HG02981 (cell line): ENCODE data around the gene KISS1.

Experiments
- ATAC-seq: cut with Tn5 transposase; IDR thresholded peaks from one replicate; pipeline ENCODE4 v1.9.1; 2021; ENCODE audit warnings: mild to moderate bottlenecking, moderate library complexity; ENCODE audit not compliant: unreplicated experiment

Gene KISS1

GRCh38 chr1:204162494-204163074 lies 33.7 kb downstream of the KISS1 start:
- ATAC-seq, result peak; percentile 63

DNA sequence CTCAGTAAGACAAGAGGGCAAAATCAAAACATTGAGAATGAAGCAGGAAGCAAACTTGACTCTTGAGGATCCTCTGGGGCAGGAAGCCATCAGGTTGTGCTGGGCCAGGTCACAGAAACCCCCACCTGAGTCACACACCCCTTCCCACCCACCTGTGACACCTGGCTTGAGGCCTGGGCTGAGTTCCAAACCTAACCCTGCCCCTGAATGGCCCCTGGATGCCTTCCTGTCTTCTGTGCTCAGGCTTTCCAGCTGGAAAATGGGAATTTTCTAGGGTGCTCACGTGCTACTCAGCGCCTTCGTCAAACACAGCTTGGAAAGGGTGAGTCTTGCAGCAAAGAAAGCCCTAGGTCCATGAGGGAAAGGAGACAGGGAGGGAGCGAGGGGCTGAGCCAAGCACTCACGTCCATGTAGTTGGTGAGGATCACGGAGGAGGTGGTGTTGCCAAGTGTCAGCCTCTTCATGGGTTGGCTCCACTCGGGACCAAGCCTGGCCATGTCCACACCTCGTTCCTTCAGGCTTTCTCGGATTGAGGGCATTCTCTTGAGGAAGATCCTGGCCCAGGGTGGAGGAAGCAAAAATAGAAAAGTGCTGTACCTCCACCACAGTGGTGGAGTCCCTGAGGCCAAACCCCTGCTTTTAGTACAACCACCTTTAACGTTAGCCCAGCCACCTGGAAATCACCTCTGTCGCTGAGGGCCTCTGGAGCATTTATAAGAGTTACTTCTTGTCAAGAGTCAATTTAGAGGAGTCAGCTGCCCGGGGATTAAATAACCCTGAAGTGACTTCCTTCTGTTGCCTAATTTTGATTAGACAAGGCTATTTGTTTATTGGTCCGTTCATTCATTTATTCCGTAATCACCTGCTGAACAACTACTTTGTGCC lies 34.4 kb downstream of the KISS1 start:
- no peak for ATAC-seq

- ATAC-seq, result no peak
These were observed 38.3 kb downstream of the KISS1 start for GRCh38 chr1:204157962-204158361.

DNA sequence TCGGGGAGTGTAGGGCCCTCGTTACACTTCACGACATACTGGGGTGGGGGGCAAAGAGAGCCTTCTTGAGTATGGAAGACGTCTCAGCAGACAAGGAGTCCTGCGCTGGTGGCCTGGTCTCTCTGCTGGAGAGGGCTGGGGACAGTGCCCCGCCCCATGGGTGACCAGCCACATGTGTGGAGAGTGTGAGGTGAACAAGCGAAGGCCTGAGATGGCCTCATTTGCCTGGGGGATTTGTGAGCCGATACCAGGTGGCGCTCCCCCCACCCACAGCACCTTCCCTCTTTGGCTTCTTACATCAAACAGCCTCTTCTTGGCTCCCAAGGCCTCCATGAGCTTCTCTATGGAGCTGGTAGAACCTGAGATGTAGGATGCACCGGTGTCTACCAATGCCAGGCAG lies 40.4 kb downstream of the KISS1 start:
- no peak for ATAC-seq

- no peak for ATAC-seq
These were observed 41.6 kb downstream of the KISS1 start for GRCh38 chr1:204154568-204155255.

GRCh38 chr1:204153667-204154066 lies 42.6 kb downstream of the KISS1 start:
- ATAC-seq, result no peak

DNA sequence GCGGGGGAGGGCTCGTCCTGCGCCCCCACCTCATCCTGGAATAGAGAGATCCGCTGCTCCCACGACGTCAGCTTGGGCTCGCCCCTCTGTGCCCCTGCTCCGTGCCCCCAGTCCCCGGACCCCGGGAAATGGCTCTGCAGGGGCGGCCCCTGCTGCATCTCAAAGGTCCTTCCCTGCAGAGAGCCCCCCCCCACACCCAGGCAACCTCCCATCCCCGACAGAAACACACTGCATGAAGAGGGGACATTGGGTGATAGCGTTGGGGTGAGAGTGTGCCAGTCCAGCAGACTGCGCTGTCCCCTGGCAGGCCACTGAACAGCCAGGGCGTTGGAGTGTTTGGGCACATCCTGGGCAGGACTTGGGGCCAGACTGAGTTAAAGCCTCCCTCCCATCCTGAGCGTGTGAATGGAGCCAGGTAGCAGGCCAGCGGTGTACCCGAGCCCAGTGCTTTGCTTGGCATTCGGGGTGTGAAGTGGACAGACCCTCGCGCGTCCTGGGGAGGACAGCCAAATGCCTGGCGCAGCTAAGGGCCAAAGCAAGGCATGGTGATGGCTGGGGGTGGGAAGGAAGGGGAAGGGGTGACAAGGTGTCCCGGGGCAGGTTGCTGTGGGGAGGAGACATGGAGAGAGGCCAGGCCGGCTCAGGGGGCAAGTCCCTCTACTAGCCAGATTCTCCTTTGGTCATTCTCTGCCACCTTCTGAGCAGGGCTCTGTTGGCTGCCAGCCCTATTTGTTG lies 43.8 kb downstream of the KISS1 start:
- ATAC-seq, result no peak

DNA sequence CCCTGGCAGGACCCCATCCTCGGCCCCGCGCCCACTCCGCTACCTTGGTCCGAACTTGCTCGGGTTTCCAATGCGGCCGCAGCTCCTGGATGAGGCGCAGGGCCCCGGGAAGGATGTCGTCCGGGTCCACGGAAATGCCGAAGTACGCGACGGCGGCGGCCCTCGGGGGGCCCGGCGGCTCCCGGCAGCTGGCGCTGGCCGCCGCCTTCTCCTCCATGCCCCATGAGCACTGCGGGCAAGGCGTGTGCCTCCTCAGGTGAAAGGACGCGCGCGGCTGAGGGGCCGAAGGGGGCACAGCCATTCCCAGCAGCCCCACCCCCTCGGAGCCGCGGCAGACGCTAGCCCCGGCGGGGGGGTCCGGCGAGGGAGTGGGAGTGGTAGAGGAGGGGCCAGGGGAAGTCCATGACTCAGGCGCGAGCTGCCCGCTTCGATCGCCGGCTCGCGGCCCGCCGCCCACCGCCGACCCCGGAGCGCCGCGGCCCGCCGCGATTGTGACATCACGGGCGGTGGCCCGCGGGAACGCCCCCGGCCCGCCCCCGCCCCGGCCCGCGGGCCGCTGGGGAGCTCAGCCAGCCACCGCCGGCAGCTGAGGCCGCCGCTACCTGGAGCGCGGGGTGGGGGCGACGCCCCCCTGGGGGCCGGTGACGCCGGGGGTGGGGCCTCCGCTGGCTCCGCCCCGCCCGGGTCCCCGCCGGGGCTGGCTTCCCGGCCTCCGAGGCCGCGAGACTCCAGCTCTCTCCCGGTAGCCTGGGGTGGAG lies 44.6 kb downstream of the KISS1 start, which contains the start of gene ETNK2:
Gene ETNK2 (minus strand): TSS at position 493 of the 758 bp plus-strand sequence. CDS start 192 bp downstream, at position 301.
- no peak for ATAC-seq

GRCh38 chr1:204150702-204151551 lies 45.4 kb downstream of the KISS1 start:
- no peak for ATAC-seq

- no peak for ATAC-seq
These were observed 46.4 kb downstream of the KISS1 start for GRCh38 chr1:204149635-204150565.

- no peak for ATAC-seq
These were observed 47.2 kb downstream of the KISS1 start for GRCh38 chr1:204149107-204149506.

DNA sequence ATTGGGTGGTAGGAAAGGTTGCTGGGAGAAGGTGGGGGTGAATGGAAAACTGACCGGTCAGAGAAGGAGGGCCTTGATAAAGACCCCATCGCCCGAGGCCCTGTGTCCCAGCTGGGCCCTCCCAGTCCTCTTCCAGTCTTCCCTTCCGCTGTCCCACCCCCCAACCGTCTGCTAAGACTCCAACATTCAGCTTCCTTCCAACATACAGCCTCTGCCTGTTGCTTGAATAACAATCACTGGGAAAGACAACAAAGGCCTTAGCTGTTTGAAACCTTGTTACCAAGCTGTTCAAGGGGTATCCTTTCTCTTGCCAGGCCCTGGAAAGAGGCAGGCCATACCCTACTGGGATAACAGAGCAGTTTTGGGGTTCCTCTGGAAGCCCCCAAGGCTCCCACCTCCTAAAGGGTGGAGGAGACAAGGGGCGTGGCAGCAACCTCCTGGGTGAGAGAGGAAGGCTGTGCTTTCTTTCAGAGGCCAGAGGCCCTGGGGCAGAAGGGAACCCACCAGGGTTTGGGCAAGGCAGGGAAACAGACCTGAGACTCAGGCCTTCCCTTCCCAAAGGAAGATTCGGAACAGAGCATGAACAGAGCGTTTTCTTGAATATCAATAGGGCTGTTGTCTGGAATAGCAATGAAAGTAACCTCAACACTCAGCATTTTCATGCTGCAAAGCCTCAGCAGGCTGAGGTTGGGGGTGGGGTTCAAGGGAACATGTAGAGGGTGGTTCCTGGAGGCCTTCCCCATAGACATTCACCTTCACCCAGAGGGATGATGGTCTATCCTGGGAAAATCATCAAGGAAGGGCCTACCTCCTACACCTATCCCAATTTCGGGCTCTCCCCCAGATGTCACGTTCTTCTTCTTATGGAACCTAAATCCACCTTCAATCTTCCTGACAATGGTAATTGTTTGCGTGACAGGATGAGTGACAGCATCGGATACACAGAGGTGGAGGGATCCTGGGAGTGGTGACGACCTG lies 48.6 kb downstream of the KISS1 start:
- ATAC-seq, result no peak

GRCh38 chr1:204146965-204147364 lies 49.3 kb downstream of the KISS1 start:
- ATAC-seq, result no peak

- ATAC-seq, result no peak
These were observed 50.0 kb downstream of the KISS1 start for GRCh38 chr1:204146309-204146708.

DNA sequence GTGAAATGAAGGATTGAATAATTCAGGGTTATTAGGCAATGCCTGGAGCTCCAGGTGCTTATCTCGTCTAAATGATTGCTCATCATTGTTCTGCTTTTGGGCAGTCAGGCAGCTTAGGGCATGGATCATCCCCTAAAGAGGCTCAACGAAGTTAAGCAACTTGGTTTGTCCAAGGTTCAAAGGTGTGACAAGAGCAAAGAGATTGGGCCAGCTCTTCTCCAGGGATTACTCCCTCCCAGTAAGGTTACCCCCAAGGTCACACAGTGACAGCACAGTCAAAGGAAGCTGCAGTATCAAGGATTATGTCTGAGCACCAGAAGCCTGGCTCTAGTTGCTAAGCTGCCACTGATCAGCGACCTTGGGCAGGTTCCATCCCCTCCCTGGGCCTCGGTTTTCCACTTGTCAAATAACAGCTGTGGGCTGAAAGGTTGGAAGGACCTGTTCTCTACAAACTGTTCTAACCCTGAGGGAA lies 51.2 kb downstream of the KISS1 start:
- ATAC-seq, result no peak

DNA sequence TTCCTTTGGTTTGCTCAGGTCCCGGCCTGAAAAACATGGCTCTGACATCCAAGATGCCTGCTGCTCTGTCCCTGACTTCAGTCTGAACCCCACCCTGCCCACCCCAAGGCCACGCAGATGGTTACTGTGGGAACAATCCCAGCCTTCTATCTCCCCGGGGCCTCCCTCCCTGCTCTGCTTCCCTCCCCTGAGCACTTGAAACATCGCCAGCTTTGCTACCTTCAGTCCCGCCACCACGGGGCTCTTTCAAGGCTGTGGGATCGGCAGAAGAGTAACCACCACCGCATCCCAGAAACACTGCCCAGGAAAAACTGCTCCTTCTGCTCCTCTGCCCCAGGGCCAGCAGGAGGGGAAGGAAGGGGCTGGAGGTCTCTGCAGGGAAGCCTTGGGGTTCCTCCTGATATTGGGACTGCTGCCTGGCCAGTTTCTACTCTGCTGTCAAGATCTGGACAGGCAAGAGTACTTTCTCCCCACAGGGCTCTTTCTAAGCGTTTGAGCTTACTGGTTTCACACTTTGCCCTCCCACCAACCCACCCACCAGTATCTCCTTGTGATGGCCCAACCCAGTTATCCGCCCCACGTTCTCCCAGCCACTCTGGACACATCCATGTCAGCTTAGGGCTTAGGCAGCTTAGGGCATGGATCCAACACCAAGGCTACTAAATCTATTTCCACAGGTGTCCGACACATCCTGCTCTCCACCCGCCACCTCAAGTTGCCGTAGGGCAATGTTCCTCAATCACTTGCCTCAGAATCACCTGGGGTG lies 52.8 kb downstream of the KISS1 start:
- ATAC-seq, result no peak
